Brain pericyte (primary cell): ENCODE data around the gene IL27RA.
A peak's percentile ranks its signal among the peaks of the same experiment; 100 is the strongest.
"Not testable (repeated sequence)": the region's sequence is repeated elsewhere in the genome, so short reads cannot be mapped to it uniquely, and the experiment has no call there.

ENCODE experiments used
- DNase-seq: peaks from one replicate; pipeline ENCODE4 v3.0.0-alpha.2; 2012; ENCODE audit warnings: low read depth, low spot score

Gene IL27RA

GRCh38 chr19:13999085-13999484 lies 32.5 kb upstream of the IL27RA start:
- no peak for DNase-seq

- no peak for DNase-seq
These were observed 30.7 kb upstream of the IL27RA start for GRCh38 chr19:14000691-14001375.

GRCh38 chr19:14002571-14003250 lies 28.9 kb upstream of the IL27RA start:
- no peak for DNase-seq

- no peak for DNase-seq
These were observed 28.1 kb upstream of the IL27RA start for GRCh38 chr19:14003251-14004055.

- no peak for DNase-seq
These were observed 26.8 kb upstream of the IL27RA start for GRCh38 chr19:14004619-14005348.

GRCh38 chr19:14005349-14006084 lies 26.0 kb upstream of the IL27RA start:
- no peak for DNase-seq

GRCh38 chr19:14006085-14006765 lies 25.3 kb upstream of the IL27RA start, which contains the start of gene RFX1:
RFX1 (minus strand) TSS chr19:14006320; CDS start chr19:13993843, 12,477 bp downstream.
- peak; percentile 100 for DNase-seq

- DNase-seq = no peak
These were observed 24.6 kb upstream of the IL27RA start for GRCh38 chr19:14006766-14007562.

GRCh38 chr19:14012378-14012915 lies 19.1 kb upstream of the IL27RA start:
- DNase-seq = no peak

GRCh38 chr19:14015524-14016035 lies 16.0 kb upstream of the IL27RA start:
- no peak for DNase-seq

GRCh38 chr19:14019100-14019499 lies 12.5 kb upstream of the IL27RA start:
- no peak for DNase-seq

GRCh38 chr19:14019739-14020138 lies 11.8 kb upstream of the IL27RA start:
- not testable (repeated sequence) for DNase-seq

GRCh38 chr19:14021474-14021873 lies 10.1 kb upstream of the IL27RA start:
- DNase-seq = no peak

- DNase-seq = no peak
These were observed 9.1 kb upstream of the IL27RA start for GRCh38 chr19:14022469-14022868.

- DNase-seq = no peak
These were observed 7.9 kb upstream of the IL27RA start for GRCh38 chr19:14023404-14024235.

GRCh38 chr19:14026652-14027192 lies 4.8 kb upstream of the IL27RA start:
- DNase-seq = not testable (repeated sequence)

GRCh38 chr19:14027856-14028450 lies 3.6 kb upstream of the IL27RA start, which contains the start of gene RLN3:
RLN3 (plus strand) TSS chr19:14028148; CDS start chr19:14028205, 57 bp downstream.
- no peak for DNase-seq
